NAMALWA (cell line): Measurements from ENCODE around the gene MRPL32.

Experiments used
- DNase-seq: peaks from one replicate; pipeline ENCODE4 v3.0.0-alpha.2; 2015; ENCODE audit warnings: low spot score

Gene MRPL32

DNA sequence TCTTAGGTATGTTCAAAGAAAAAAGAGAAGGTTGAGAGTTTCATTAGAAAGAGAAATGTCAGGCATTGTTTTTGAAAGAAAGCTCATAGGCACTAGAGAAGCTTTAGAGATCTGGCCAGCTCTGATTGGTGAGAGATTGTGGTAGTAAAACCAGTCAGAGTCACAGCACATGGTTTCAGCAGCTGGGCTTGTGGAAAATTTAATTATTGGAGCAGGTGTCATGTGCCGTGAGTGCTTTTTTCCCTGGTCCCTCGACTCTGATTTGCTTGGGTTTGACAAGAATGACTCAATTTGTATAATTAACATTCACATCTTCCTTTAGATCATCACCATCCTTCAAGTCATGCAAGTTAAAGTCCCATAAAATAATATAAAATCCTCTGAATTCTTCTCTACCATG is 35.2 kb downstream of the MRPL32 start:
- no peak for DNase-seq

DNA sequence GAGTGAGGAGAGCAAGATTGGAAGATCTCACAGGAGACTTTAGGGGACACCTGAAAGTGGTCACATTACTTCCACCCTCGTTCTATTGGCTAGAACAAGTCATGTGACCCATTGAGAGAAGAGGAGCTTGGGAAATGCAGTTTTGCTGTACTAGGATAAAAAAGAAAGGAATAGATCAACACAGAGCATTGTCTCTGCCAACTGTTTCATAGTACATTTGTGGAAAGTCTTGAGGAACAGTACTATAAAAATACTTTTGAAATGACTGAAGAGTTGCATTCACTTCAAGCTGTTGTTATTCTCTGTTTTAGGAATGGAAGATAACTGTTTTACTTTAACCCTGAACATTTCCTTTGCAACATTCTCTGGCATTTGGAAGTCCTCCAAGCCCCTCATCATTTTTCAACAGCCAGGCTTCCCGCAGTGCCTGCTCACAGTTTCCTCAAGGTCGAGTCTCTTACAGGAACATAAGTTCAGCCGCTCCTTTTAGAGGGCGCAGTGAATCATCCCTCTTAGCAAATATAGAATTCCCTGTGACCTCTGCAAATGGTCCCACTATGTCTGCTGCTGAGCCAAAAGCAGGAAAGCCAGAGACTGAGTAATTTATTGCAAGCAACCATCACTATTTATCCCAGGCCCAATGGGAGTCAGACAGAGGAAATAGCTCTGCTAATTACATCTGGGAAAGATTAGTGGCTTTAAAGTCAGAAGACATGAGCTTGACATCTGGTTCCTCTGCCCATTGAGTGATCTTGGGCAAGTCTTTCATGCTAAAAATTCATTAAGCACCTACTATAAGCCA is 40.7 kb downstream of the MRPL32 start:
- peak; percentile 65 for DNase-seq

DNA sequence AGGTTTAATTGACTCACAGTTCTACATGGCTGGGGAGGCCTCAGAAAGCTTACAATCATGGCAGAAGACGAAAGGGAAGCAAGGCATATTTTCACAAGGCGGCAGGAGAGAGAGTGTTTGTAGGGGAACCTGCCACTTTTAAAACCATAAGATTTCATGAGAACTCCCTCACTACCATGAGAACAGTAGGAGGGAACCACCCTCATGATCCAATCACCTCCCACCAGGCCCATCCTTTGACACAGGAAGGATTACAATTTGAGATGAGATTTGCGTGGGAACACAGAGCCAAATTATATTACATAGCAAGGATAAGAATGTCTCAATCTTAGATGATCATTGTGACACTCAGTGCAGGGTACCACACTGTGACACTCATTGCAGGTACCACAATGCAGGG is 44.2 kb downstream of the MRPL32 start:
- no peak for DNase-seq

DNA sequence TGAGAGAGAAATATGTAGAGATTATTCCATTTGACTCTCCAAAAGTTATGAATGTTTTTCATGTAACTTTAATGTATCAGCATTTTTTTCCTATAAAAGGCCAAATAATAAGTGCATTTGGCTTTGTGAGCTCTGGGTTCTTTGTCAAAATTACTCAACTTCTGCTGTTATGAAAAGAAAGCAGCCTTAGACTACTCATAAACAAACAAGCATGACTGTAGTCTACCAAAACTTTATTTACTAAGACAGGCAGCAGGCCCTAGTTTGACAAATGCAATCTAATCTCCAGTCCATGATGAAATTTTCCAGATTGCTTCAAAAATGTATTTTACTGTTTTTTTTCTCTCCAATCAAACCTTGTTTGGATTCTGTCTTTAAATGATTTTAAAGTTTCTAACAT is 46.3 kb downstream of the MRPL32 start:
- DNase-seq: no peak

DNA sequence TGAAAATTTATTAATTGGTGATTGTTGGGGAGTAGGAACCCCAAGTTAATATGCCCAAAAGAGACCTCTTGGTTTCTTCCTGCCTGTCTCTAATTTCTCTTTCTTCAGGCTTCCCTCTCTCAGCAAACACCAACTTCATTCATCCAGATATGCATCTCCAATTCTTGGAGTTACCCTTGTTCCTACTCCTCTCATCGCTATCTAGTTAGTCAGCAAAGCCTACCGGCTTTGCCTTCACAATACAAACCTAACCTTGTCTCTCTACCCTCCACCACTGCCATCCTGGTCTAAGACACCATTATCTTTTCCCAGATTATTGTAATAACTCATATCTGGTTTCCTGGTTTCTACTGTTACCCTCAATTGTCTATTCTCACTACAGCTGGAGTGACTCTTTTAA is 47.9 kb downstream of the MRPL32 start:
- no peak for DNase-seq

DNA sequence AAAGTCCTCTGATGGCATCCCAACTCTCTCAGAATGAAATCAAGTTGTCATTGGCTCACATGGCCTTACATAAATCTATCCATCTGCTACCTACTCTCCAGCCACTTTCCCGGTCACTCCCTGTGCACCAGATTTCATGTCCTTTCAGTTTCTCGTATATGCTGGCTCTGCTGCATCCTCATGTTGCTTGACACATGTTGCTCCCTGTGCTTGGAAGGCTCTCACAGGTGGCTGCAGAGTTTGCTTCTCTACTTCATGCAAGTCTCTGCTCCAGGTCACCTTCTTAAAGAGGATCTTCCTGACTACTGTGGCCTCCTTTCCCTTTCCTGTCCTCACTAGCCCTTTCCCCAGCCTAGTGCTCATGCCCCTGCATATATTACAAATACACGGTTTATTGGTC is 48.3 kb downstream of the MRPL32 start:
- no peak for DNase-seq

DNA sequence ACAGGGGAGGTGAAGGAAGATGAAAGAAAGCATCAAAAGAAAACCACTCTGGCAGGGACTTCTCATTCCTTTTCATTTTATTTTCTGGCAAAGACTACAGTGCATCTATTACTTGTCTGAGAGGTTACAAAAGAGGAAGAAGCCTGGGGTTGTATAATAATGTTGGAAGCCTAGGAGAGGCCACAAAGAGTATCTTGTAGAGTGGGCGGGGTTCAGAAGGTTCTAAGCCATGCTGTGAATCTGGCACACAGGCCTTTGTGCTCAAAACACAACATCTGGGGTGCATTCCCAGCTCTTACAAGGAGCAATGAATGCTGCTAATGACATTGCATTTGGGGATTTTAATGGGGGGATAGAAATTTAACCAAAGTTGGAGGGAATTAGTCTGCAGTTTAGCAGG is 49.4 kb downstream of the MRPL32 start:
- DNase-seq: no peak

DNA sequence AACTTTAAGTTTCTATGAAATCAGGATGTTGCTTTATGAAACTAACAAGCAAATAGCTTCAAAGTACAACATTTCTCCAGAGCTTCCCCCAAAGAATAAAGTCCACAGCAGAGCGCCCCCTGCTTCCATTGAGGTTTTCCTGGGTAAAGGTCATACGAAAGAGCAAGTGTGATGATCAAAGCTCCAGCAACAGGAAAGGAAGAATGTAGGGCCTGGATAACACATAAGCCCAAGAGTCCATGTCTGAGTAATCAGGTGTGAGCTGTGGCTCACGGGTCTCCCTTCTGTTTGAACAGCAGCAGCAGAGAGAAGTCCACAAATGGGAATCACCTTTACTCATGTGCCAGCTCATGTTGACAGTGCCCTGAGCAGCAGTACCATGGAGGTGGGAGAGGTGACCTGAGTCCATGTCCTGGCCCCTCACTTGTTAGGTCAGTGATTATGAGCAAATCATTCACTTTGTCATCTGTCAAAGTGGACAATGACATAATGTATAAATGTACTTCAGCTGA is 50.5 kb downstream of the MRPL32 start:
- no peak for DNase-seq

DNA sequence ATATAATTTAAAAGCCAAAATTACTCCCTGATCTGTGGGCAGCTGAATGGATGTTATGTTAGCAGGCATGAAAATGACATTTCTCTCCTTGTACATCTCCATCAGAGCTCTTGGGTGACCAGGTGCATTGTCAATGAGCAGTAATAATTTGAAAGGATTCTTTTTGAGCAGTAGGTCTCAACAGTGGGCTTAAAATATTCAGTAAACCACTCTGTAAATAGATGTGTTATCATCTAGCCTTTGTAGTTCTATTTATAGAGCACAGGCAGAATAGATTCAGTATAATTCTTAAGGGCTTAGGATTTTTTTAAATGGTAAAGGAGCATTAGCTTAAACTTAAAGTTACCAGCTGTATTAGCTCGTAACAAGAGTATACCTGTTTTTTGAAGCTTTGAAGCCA is 52.0 kb downstream of the MRPL32 start:
- DNase-seq: no peak

DNA sequence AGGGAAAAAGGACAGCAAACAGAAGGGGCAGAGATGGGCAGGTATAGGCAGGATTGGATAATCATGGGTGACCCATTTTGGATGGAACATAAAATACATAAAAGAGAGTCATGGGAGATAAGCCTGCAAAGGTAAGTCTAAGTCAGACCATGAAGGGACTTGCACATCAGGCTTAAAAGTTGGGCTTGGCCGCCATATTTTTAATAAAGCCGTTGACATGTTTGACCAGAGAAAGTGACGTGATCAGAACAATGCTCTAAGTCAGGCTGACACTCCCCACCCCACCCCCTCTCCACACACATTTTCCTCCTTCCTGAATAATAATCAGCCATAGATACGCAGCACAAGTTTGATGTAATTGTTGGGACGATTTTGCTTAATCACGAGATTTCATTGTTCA is 54.0 kb downstream of the MRPL32 start:
- no peak for DNase-seq

DNA sequence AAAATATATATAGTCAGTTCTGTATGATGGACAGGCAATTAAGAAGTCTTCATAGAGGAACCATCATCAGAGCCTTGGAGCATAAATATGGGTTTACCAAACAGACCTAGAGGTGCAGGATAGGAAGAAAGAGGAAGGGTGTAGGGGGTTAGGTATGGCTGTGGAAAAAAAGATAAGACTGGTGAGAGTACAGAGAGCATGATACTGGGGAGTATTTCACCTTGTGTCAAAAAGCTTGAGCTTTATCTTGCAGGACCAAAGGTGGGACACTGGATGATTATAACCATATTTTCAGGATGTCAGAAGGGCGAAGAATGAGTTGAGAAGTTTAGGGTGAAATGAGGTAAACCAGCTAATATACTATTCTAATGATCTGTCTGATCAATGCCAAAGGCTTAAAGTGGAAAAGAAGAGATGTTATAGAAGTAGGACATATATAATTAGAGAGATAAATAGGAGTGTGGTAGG is 54.6 kb downstream of the MRPL32 start:
- no peak for DNase-seq
